ENCODE data around the gene SLC37A1.
"Not testable (repeated sequence)": the region's sequence is repeated elsewhere in the genome, so short reads cannot be mapped to it uniquely, and the experiment has no call there.

The SLC37A1 gene

DNA sequence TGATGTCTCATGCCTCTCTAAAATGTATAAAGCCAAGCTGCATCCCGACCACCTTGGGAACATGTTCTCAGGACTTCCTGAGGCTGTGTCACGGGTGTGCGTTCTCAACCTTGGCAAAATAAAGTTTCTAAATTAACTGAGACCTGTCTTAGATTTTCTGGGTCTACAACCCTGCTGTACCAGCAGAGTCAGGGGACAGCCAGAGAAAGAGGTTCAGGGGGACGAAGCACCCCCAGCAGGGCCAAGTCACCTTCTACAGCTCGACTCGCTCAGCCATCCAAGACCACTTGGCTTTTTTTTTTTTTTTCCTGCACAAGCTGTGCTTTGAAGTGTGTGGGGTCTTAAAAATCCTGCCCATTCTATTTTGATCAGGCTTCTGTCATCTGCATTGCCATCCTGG is 111.3 kb downstream of the SLC37A1 start:
- Histone ChIP-seq H2AFZ (no peak overlapping the region), H3K9me3 (ENCODE audit: control insufficient read depth, low read length) (no peaks in the 10 kb centered on the region), H3K27ac (no peak overlapping the region), H3K4me1 (no peaks in the 10 kb centered on the region), H3K27me3 (ENCODE audit: control insufficient read depth, insufficient read depth, low read length) (no peaks in the 10 kb centered on the region), H3K79me2 (no peaks in the 10 kb centered on the region), H3K4me2 (ENCODE audit: low read length) (no peak overlapping the region), H3K4me3 (ENCODE audit: low read depth, low read length) (no peak overlapping the region), H3K9ac (no peak overlapping the region), H3K36me3 (ENCODE audit: control insufficient read depth, insufficient read depth, low read length) (no peaks in the 10 kb centered on the region)
- TF ChIP-seq, protein P1, sequence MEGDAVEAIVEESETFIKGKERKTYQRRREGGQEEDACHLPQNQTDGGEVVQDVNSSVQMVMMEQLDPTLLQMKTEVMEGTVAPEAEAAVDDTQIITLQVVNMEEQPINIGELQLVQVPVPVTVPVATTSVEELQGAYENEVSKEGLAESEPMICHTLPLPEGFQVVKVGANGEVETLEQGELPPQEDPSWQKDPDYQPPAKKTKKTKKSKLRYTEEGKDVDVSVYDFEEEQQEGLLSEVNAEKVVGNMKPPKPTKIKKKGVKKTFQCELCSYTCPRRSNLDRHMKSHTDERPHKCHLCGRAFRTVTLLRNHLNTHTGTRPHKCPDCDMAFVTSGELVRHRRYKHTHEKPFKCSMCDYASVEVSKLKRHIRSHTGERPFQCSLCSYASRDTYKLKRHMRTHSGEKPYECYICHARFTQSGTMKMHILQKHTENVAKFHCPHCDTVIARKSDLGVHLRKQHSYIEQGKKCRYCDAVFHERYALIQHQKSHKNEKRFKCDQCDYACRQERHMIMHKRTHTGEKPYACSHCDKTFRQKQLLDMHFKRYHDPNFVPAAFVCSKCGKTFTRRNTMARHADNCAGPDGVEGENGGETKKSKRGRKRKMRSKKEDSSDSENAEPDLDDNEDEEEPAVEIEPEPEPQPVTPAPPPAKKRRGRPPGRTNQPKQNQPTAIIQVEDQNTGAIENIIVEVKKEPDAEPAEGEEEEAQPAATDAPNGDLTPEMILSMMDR (IDR thresholded peaks at IDR 0.05), result no peak

DNA sequence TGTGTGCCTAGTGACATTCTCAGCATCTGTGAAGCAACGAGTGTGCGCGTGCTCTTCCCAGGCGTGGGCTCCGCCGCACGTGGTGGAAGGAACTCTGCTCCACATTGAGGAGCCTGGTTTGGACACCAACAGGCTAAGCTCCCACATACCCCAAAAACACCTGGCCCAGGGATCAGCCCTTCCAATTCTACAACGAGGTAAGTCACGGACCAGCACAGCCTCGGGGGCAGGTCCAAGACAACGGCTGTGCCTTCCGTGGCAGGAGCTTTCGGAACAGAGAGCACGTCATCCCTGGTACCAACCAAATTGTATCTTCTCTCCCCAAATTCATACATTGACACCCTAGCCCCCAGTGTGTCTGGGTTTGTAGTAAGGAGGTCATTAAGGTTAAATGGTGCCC is 112.5 kb downstream of the SLC37A1 start:
- no peaks in the 10 kb centered on the region for H3K36me3 ChIP-seq (ENCODE audit: control insufficient read depth, insufficient read depth, low read length)
- H3K4me1 ChIP-seq, result no peaks in the 10 kb centered on the region

DNA sequence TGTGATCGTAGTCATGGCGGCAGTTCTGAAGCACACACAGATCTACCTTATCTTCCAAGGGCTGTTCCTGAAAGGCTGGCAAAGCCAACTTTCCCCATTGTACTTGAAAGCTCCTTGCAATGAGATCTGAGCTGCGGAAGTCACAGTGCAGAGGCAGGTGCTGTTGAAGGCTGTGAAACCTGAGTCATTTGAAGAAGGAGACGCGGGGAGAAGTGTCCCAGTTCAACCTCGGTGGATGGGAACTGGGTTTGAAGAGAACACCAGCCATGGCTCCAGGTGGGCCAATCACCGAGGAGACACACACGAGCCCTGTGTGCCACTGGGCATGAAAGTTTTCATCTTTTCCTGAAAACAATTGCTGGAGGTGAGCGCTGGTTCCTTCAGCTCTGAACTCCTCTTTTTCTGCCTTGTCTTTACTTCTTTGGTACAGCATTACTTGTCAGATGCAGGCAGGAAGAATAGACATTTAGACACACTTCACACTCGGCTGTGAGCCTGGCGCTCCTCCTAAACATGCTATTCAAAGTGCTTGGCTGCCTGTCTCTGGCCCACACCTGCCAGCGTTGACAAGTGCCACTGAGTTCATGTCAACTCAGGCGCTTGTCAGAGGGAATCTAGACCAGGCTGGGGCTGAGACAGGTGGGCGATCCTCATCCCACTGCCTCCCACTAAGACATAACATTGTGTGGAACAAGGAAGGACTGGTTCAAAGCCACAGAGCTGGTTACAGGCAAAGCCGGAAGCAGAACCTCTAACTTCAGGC is 114.1 kb downstream of the SLC37A1 start:
- H2AFZ ChIP-seq, result no peak overlapping the region
- H3K27ac ChIP-seq, result no peak overlapping the region
- no peak overlapping the region for H3K4me3 ChIP-seq (ENCODE audit: low read depth, low read length)
- H3K36me3 ChIP-seq (ENCODE audit: control insufficient read depth, insufficient read depth, low read length), result no peaks in the 10 kb centered on the region
- no peak overlapping the region for H3K9ac ChIP-seq
- H3K27me3 ChIP-seq (ENCODE audit: control insufficient read depth, insufficient read depth, low read length), result no peaks in the 10 kb centered on the region
- TF ChIP-seq, protein P1 (IDR thresholded peaks at IDR 0.05), result no peak
- no peaks in the 10 kb centered on the region for H3K79me2 ChIP-seq
- H3K9me3 ChIP-seq (ENCODE audit: control insufficient read depth, low read length), result no peaks in the 10 kb centered on the region
- H3K4me2 ChIP-seq (ENCODE audit: low read length), result no peak overlapping the region
- H3K4me1 ChIP-seq, result no peaks in the 10 kb centered on the region

More for the DNA sequence above, 112.5 kb downstream of the SLC37A1 start:
- Histone ChIP-seq H3K4me3 (ENCODE audit: low read depth, low read length) (no peak overlapping the region), H3K27ac (no peak overlapping the region), H3K9me3 (ENCODE audit: control insufficient read depth, low read length) (no peaks in the 10 kb centered on the region), H3K27me3 (ENCODE audit: control insufficient read depth, insufficient read depth, low read length) (no peaks in the 10 kb centered on the region), H3K9ac (no peak overlapping the region), H2AFZ (no peak overlapping the region), H3K79me2 (no peaks in the 10 kb centered on the region), H3K4me2 (ENCODE audit: low read length) (no peak overlapping the region)
- TF ChIP-seq, protein P1 (IDR thresholded peaks at IDR 0.05), result no peak

DNA sequence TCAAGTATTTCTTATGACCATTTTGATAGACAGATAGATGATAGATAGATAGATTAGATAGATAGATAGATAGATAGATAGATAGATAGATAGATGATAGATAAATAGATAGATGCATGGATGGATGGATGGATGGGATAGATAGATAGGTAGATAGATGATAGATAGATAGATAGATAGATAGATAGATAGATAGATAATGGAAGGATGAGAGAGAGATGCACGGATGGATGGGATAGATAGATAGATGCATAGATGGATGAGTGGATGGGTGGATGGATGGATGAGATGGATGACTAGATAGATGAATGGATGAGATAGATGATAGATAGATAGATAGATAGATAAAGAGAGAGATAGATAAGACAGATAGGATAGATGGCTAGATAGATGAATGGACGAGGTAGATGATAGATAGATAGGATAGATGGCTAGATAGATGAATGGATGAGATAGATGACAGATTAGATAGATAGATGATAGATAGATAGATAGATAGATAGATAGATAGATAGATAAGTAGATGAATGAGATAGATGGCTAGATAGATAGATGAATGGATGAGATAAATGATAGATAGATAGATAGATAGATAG is 114.9 kb downstream of the SLC37A1 start:
- H3K27ac ChIP-seq; H3K9ac ChIP-seq; H3K4me1 ChIP-seq; H3K4me2 ChIP-seq (ENCODE audit: low read length); H3K9me3 ChIP-seq (ENCODE audit: control insufficient read depth, low read length); H3K27me3 ChIP-seq (ENCODE audit: control insufficient read depth, insufficient read depth, low read length); H3K36me3 ChIP-seq (ENCODE audit: control insufficient read depth, insufficient read depth, low read length); H3K79me2 ChIP-seq; H2AFZ ChIP-seq; H3K4me3 ChIP-seq (ENCODE audit: low read depth, low read length): not testable (repeated sequence)

DNA sequence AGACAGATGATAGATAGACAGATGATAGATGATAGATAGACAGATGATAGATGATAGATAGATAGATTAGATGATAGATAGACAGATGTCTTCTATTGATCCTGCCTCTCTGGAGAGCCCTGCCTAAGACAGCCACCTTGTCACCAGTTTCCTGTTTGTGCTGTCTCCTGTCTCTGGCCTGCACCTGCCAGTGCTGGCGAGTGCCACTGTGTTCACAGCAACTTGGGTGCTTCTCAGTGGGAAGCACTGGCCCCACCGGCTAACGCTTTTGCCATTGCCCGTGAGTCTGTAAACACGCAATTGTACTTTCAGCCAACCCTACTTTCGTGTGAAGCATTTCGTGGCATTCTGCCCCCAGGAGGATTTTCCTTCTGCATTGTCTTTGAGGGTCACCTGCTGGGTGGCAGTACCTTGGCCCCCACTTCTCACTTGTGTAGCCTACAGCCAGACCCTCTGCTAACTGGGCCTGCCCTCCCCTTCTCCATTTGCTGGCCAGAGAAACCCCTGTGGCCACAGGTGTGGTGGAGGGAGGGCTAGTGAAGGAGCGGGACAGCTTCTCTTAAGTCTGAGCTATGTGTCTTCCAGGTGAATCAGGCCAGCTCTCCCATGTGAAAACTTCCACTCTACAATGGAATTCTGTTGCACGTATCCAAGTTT is 116.4 kb downstream of the SLC37A1 start:
- Histone ChIP-seq H3K4me1 (no peaks in the 10 kb centered on the region), H3K27me3 (ENCODE audit: control insufficient read depth, insufficient read depth, low read length) (no peaks in the 10 kb centered on the region), H3K4me3 (ENCODE audit: low read depth, low read length) (no peak overlapping the region), H3K27ac (no peak overlapping the region), H2AFZ (no peak overlapping the region), H3K9me3 (ENCODE audit: control insufficient read depth, low read length) (no peaks in the 10 kb centered on the region), H3K79me2 (no peaks in the 10 kb centered on the region), H3K9ac (no peak overlapping the region), H3K4me2 (ENCODE audit: low read length) (no peak overlapping the region), H3K36me3 (ENCODE audit: control insufficient read depth, insufficient read depth, low read length) (no peaks in the 10 kb centered on the region)
- TF ChIP-seq, protein P1 (IDR thresholded peaks at IDR 0.05), result no peak
